ENCODE measurements around the gene NR2C2. TPM values are rescaled to one million over a fixed set of nuclear protein-coding genes. Genes with fewer than 3 reads are reported as not detected.

The NR2C2 gene
- total and polyA plus RNA-seq, 9 of the 15 experiments (the other 6 are each of a cell fraction or from before 2014, with no cell fraction given), result 6.1 to 33.0 (median 14.6) TPM

- TF ChIP-seq DLX4 (CRISPR knock-in tag; IDR thresholded peaks at IDR 0.05) (no peak), CTBP1 (IDR thresholded peaks at IDR 0.05; ENCODE audit: borderline replicate concordance) (peak; percentile 99), ZNF232 (CRISPR knock-in tag; IDR thresholded peaks at IDR 0.05) (0 out of 2 replicates have a peak, but pooled peaks have one; percentile 13), SMAD1 (IDR thresholded peaks at IDR 0.05; ENCODE audit: low read depth, low read length, partially characterized antibody) (peak; percentile 57), SUPT5H (IDR thresholded peaks at IDR 0.05) (peak; percentile 85), ETV1 (tag; conservative IDR thresholded peaks at IDR 0.05; ENCODE audit: low read depth) (0 out of 2 replicates have a peak, but pooled peaks have one; percentile 33), KDM4B (IDR thresholded peaks at IDR 0.05; ENCODE audit: borderline replicate concordance in 2 of 2, low read depth in 1 of 2) (peak in 1 of 2 experiments; percentile 39; a peak in 1 of 4 replicates), BCOR (IDR thresholded peaks at IDR 0.05) (0 out of 2 replicates have a peak, but pooled peaks have one; percentile 20), NR2C1 (IDR thresholded peaks at IDR 0.05) (peak; percentile 95), NR2C1 (tag; IDR thresholded peaks at IDR 0.05) (peak; percentile 97), ZBED1 (IDR thresholded peaks at IDR 0.05) (peak; percentile 24; the same call in 1 of the 2 replicates), POU5F1 (IDR thresholded peaks at IDR 0.05; ENCODE audit: borderline replicate concordance, low read depth, low read length, partially characterized antibody) (no peak), ARID4B (CRISPR knock-in tag; IDR thresholded peaks at IDR 0.05) (peak; percentile 85)
- TF ChIP-seq, protein P1, sequence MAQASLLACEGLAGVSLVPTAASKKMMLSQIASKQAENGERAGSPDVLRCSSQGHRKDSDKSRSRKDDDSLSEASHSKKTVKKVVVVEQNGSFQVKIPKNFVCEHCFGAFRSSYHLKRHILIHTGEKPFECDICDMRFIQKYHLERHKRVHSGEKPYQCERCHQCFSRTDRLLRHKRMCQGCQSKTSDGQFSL (CRISPR knock-in tag; IDR thresholded peaks at IDR 0.05), result peak; percentile 85; the same call in 1 of the 2 replicates
- TF ChIP-seq, protein P1 (tag; IDR thresholded peaks at IDR 0.05), result peak in 1 of 2 experiments; percentile 72; a peak in 1 of 4 replicates
Observed at GRCh38 chr3:14947100-14947885, at the start of gene NR2C2 (continued).
